MCF 10A (cell line): ENCODE measurements around the gene GPC6. TPM values are rescaled to one million over a fixed set of nuclear protein-coding genes. Genes with fewer than 3 reads are reported as not detected.

Source experiments
- BruUV-seq: library from RNA; stranded (reverse); fragments of 400-500 nt; replicated peaks from 2 replicates; lab custom pipeline; 2021; lab: Mats Ljungman, UMichigan
- CTCF ChIA-PET: fragments of 300-600 bp; sonication (Branson Sonifier 250); formaldehyde crosslinking; extraction: SDS; loops from one replicate; lab custom pipeline; 2021; ENCODE audit warnings: antibody characterized with exemption, inconsistent platforms; lab: Yijun Ruan, JAX
- POLR2A ChIA-PET: fragments of 300-600, 350-650 bp; sonication (Branson Sonifier 250); formaldehyde crosslinking; extraction: SDS; loops from one replicate; lab custom pipeline; 2020; ENCODE audit warnings: antibody characterized with exemption, inconsistent platforms; lab: Yijun Ruan, JAX
- DNase-seq: peaks from one replicate; pipeline ENCODE4 v3.0.0-alpha.2; 2018; ENCODE audit not compliant: unreplicated experiment
- H3K27ac Mint-ChIP-seq: one replicate; pipeline ENCODE4 v1.8.0; 2022; ENCODE audit warnings: mild to moderate bottlenecking, low read depth, mixed read lengths; ENCODE audit not compliant: unreplicated experiment
- H3K27me3 Mint-ChIP-seq: one replicate; pipeline ENCODE4 v1.8.0; 2022; ENCODE audit warnings: mixed read lengths; ENCODE audit not compliant: insufficient read depth, unreplicated experiment
- H3K36me3 Mint-ChIP-seq: one replicate; pipeline ENCODE4 v1.8.0; 2022; ENCODE audit warnings: mild to moderate bottlenecking, moderate library complexity, mixed read lengths; ENCODE audit not compliant: insufficient read depth, unreplicated experiment
- H3K4me1 Mint-ChIP-seq: one replicate; pipeline ENCODE4 v1.8.0; 2022; ENCODE audit warnings: mixed read lengths; ENCODE audit not compliant: insufficient read depth, unreplicated experiment
- H3K4me3 Mint-ChIP-seq: one replicate; pipeline ENCODE4 v1.8.0; 2022; ENCODE audit warnings: mild to moderate bottlenecking, moderate library complexity, mixed read lengths; ENCODE audit not compliant: unreplicated experiment
- H3K9me3 Mint-ChIP-seq: one replicate; pipeline ENCODE4 v1.8.0; 2022; ENCODE audit warnings: mixed read lengths; ENCODE audit not compliant: unreplicated experiment
- CTCF ChIP-seq: fragments of 200-600 bp; IDR thresholded peaks from one replicate; pipeline ENCODE4 v1.8.0; 2022; ENCODE audit warnings: antibody characterized with exemption, mild to moderate bottlenecking; ENCODE audit not compliant: unreplicated experiment
- intact Hi-C: fragments of 100-400 bp; cut with micrococcal nuclease; formaldehyde crosslinking; loops from 2 replicates; pipeline ENCODE4 v1.14.1; 2022
- total RNA-seq: library from RNA; stranded (reverse); gene quantifications from 2 replicates; pipeline ENCODE4 v1.2.3, GENCODE V29; 2022

The GPC6 gene
- total RNA-seq, 1 experiment from 2014 or later: 8.4 TPM

- no peak for TF ChIP-seq CTCF
- no peaks in the 10 kb centered on the region for H3K36me3 Mint-ChIP-seq
- POLR2A ChIA-PET: no interaction called here
- no peak overlapping the region for H3K4me3 Mint-ChIP-seq
- no peaks in the 10 kb centered on the region for H3K4me1 Mint-ChIP-seq
- no peak for DNase-seq
- no peaks in the 10 kb centered on the region for H3K9me3 Mint-ChIP-seq
- no peak overlapping the region for H3K27ac Mint-ChIP-seq
- intact Hi-C loops: no loop called here
- no TSS peak for BruUV-seq
- CTCF ChIA-PET: no interaction called here
- no peaks in the 10 kb centered on the region for H3K27me3 Mint-ChIP-seq
These were observed 991.9 kb downstream of the GPC6 start for GRCh38 chr13:94218537-94218936.

- BruUV-seq: no TSS peak
- H3K36me3 Mint-ChIP-seq: no peaks in the 10 kb centered on the region
- CTCF ChIA-PET: no interaction called here
These were observed 992.3 kb downstream of the GPC6 start for GRCh38 chr13:94218951-94219350.

GRCh38 chr13:94224670-94225069 is 998.1 kb downstream of the GPC6 start:
- ChIA-PET POLR2A (no interaction called here), CTCF (interaction anchor here (0.9 kb wide), 1 partner anchor 151 kb away, joined by 3 read pairs; no protein-coding TSS in a partner anchor)
- no peaks in the 10 kb centered on the region for H3K27me3 Mint-ChIP-seq
- peaks cover 3% of the 10 kb centered on the region for H3K9me3 Mint-ChIP-seq
- no peak overlapping the region for H3K4me3 Mint-ChIP-seq
- intact Hi-C loops: no loop called here
- TF ChIP-seq CTCF: no peak
- H3K4me1 Mint-ChIP-seq: no peaks in the 10 kb centered on the region
- DNase-seq: no peak
- no peak overlapping the region for H3K27ac Mint-ChIP-seq
- no peaks in the 10 kb centered on the region for H3K36me3 Mint-ChIP-seq
- no TSS peak for BruUV-seq

More at GRCh38 chr13:94218951-94219350, 992.3 kb downstream of the GPC6 start:
- Mint-ChIP-seq H3K4me1 (no peaks in the 10 kb centered on the region), H3K4me3 (no peak overlapping the region), H3K27me3 (no peaks in the 10 kb centered on the region), H3K9me3 (no peaks in the 10 kb centered on the region), H3K27ac (no peak overlapping the region)
- no peak for TF ChIP-seq CTCF
- intact Hi-C loops: no loop called here
- POLR2A ChIA-PET: no interaction called here
- no peak for DNase-seq

- no peak for DNase-seq
- intact Hi-C loops: no loop called here
- Mint-ChIP-seq H3K36me3 (no peaks in the 10 kb centered on the region), H3K4me1 (no peaks in the 10 kb centered on the region), H3K27me3 (no peaks in the 10 kb centered on the region), H3K27ac (no peak overlapping the region), H3K9me3 (peaks cover 5% of the 10 kb centered on the region), H3K4me3 (no peak overlapping the region)
- no peak for TF ChIP-seq CTCF
- no TSS peak for BruUV-seq
- ChIA-PET CTCF (no interaction called here), POLR2A (no interaction called here)
These were observed 1000.8 kb downstream of the GPC6 start for GRCh38 chr13:94227255-94227879.
